HG03039 (cell line): ENCODE results near the gene NRL.
"Not testable (repeated sequence)": the region's sequence is repeated elsewhere in the genome, so short reads cannot be mapped to it uniquely, and the experiment has no call there.

ENCODE experiments used
- ATAC-seq: cut with Tn5 transposase; IDR thresholded peaks from one replicate; pipeline ENCODE4 v1.9.1; 2021; ENCODE audit warnings: mild to moderate bottlenecking, moderate library complexity; ENCODE audit not compliant: unreplicated experiment

Gene NRL

GRCh38 chr14:24127673-24128072 lies 12.9 kb upstream of the NRL start:
- no peak for ATAC-seq

- no peak for ATAC-seq
These were observed 12.2 kb upstream of the NRL start for GRCh38 chr14:24126939-24127338.

- ATAC-seq: peak; percentile 47
These were observed 9.0 kb upstream of the NRL start for GRCh38 chr14:24123424-24124417.

GRCh38 chr14:24122898-24123297 lies 8.1 kb upstream of the NRL start:
- no peak for ATAC-seq

- ATAC-seq: no peak
These were observed 7.7 kb upstream of the NRL start for GRCh38 chr14:24122416-24122815.

- ATAC-seq: no peak
These were observed 6.5 kb upstream of the NRL start for GRCh38 chr14:24121210-24121609.

- ATAC-seq: no peak
These were observed 4.9 kb upstream of the NRL start for GRCh38 chr14:24119691-24120090.

GRCh38 chr14:24117179-24117578 lies 2.4 kb upstream of the NRL start:
- ATAC-seq: no peak

- no peak for ATAC-seq
These were observed 1.5 kb upstream of the NRL start for GRCh38 chr14:24116128-24116814.

GRCh38 chr14:24115422-24116127 lies 826 bp upstream of the NRL start:
- ATAC-seq: no peak

GRCh38 chr14:24113801-24114531 lies 783 bp downstream of the NRL start:
- ATAC-seq: peak; percentile 29

- ATAC-seq: no peak
These were observed 1.4 kb downstream of the NRL start for GRCh38 chr14:24113379-24113800.

- no peak for ATAC-seq
These were observed 4.2 kb downstream of the NRL start for GRCh38 chr14:24110523-24110922.

- no peak for ATAC-seq
These were observed 4.7 kb downstream of the NRL start for GRCh38 chr14:24110060-24110459.

- ATAC-seq: no peak
These were observed 6.3 kb downstream of the NRL start for GRCh38 chr14:24108336-24108874.

- ATAC-seq: no peak
These were observed 8.0 kb downstream of the NRL start for GRCh38 chr14:24106672-24107271.

GRCh38 chr14:24105609-24106239 lies 9.0 kb downstream of the NRL start:
- not testable (repeated sequence) for ATAC-seq

GRCh38 chr14:24103451-24103850 lies 11.3 kb downstream of the NRL start:
- no peak for ATAC-seq

GRCh38 chr14:24102357-24103048 lies 12.2 kb downstream of the NRL start:
- no peak for ATAC-seq
